ENCODE measurements around the gene DPP7.

The DPP7 gene

DNA sequence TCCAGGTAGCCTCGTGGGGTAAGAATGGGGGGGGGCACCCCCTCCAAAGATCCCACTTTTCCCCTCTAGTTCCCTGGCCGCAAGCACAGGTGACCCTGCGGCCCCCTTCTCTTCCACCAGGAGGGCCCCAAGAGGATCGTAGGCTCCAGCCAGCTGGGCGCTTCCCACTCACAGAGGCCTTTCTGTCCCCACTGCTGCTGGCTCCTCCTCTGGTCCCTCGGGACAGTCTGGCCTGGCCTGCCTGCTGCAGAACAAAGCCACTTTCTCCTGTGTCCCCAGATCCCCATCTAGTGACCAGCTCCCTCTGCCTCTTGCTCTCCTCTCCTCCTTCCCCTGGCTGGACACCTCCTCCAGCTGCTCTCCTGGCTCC is 43.6 kb downstream of the DPP7 start (continued):
- no peak for TF ChIP-seq ZNF670 (tag by site-specific recombination; IDR thresholded peaks at IDR 0.05; ENCODE audit: low read depth)
- TF ChIP-seq ZNF555 (tag by site-specific recombination; conservative IDR thresholded peaks at IDR 0.05) = no peak

DNA sequence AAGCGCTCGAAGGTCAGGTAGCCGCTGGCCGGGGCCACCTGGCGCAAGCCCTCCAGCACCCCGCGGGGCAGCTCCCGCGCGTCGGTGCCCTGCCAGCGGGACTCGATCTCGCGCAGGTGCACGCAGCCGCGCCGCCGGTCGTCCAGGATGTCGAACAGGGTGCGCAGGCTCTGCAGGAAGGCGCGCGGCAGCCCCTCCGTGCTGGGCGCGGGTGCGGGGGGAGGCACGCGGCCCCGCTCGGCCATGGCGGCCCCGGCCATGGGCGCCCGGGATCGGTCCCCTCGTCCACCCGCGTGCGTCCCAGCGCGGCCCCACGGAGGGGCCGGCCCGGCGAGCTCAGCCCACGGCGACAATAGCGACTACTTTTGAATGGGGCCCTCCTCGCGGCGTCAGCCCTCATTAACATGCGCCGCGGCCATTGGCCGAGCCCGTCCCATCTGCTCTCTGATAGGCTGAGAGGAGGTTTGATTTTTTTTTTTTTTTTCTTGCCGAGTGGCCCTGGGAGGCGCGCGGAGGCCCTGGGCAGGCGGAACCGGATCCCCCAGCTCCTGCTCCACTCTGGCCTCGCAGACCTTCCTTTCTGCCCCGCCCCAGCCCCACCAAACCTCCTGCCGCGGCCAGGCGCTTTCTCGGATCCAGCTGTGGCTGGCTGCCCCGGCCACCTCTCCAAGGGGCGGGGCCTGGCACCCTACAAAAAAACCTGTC is 44.2 kb downstream of the DPP7 start, which contains the start of gene SAPCD2:
SAPCD2 (minus strand) TSS at position 357 of the 705 bp plus-strand sequence; CDS start at position 260, 97 bp downstream.
- peak within 1 kb of the TSS; percentile 71 for H3K27ac ChIP-seq (ENCODE audit: extremely low read depth, low read depth, low read length)
- TF ChIP-seq, protein P1, sequence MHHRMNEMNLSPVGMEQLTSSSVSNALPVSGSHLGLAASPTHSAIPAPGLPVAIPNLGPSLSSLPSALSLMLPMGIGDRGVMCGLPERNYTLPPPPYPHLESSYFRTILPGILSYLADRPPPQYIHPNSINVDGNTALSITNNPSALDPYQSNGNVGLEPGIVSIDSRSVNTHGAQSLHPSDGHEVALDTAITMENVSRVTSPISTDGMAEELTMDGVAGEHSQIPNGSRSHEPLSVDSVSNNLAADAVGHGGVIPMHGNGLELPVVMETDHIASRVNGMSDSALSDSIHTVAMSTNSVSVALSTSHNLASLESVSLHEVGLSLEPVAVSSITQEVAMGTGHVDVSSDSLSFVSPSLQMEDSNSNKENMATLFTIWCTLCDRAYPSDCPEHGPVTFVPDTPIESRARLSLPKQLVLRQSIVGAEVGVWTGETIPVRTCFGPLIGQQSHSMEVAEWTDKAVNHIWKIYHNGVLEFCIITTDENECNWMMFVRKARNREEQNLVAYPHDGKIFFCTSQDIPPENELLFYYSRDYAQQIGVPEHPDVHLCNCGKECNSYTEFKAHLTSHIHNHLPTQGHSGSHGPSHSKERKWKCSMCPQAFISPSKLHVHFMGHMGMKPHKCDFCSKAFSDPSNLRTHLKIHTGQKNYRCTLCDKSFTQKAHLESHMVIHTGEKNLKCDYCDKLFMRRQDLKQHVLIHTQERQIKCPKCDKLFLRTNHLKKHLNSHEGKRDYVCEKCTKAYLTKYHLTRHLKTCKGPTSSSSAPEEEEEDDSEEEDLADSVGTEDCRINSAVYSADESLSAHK (tag by site-specific recombination; IDR thresholded peaks at IDR 0.05) = no peak
- 0 out of 2 replicates have a peak, but pooled peaks have one; percentile 43 for TF ChIP-seq BCL11B (tag by site-specific recombination; IDR thresholded peaks at IDR 0.05; ENCODE audit: low read depth)
- TF ChIP-seq ZNF473 (tag by site-specific recombination; IDR thresholded peaks at IDR 0.05) = no peak
- TF ChIP-seq, protein P2, sequence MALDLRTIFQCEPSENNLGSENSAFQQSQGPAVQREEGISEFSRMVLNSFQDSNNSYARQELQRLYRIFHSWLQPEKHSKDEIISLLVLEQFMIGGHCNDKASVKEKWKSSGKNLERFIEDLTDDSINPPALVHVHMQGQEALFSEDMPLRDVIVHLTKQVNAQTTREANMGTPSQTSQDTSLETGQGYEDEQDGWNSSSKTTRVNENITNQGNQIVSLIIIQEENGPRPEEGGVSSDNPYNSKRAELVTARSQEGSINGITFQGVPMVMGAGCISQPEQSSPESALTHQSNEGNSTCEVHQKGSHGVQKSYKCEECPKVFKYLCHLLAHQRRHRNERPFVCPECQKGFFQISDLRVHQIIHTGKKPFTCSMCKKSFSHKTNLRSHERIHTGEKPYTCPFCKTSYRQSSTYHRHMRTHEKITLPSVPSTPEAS (tag by site-specific recombination; IDR thresholded peaks at IDR 0.05) = no peak
- TF ChIP-seq ZNF621 (tag by site-specific recombination; IDR thresholded peaks at IDR 0.05) = no peak
- TF ChIP-seq, protein P3, sequence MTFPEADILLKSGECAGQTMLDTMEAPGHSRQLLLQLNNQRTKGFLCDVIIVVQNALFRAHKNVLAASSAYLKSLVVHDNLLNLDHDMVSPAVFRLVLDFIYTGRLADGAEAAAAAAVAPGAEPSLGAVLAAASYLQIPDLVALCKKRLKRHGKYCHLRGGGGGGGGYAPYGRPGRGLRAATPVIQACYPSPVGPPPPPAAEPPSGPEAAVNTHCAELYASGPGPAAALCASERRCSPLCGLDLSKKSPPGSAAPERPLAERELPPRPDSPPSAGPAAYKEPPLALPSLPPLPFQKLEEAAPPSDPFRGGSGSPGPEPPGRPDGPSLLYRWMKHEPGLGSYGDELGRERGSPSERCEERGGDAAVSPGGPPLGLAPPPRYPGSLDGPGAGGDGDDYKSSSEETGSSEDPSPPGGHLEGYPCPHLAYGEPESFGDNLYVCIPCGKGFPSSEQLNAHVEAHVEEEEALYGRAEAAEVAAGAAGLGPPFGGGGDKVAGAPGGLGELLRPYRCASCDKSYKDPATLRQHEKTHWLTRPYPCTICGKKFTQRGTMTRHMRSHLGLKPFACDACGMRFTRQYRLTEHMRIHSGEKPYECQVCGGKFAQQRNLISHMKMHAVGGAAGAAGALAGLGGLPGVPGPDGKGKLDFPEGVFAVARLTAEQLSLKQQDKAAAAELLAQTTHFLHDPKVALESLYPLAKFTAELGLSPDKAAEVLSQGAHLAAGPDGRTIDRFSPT (tag by site-specific recombination; IDR thresholded peaks at IDR 0.05) = no peak
- TF ChIP-seq, protein P4, sequence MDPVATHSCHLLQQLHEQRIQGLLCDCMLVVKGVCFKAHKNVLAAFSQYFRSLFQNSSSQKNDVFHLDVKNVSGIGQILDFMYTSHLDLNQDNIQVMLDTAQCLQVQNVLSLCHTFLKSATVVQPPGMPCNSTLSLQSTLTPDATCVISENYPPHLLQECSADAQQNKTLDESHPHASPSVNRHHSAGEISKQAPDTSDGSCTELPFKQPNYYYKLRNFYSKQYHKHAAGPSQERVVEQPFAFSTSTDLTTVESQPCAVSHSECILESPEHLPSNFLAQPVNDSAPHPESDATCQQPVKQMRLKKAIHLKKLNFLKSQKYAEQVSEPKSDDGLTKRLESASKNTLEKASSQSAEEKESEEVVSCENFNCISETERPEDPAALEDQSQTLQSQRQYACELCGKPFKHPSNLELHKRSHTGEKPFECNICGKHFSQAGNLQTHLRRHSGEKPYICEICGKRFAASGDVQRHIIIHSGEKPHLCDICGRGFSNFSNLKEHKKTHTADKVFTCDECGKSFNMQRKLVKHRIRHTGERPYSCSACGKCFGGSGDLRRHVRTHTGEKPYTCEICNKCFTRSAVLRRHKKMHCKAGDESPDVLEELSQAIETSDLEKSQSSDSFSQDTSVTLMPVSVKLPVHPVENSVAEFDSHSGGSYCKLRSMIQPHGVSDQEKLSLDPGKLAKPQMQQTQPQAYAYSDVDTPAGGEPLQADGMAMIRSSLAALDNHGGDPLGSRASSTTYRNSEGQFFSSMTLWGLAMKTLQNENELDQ (tag by site-specific recombination; IDR thresholded peaks at IDR 0.05; ENCODE audit: low read depth) = no peak
- no peak for TF ChIP-seq FEZF1 (tag by site-specific recombination; IDR thresholded peaks at IDR 0.05)
- no peak for TF ChIP-seq ZNF549 (tag by site-specific recombination; IDR thresholded peaks at IDR 0.05)
- TF ChIP-seq ZNF155 (tag by site-specific recombination; IDR thresholded peaks at IDR 0.05) = no peak
- no peak for TF ChIP-seq ZNF354C (tag by site-specific recombination; IDR thresholded peaks at IDR 0.05; ENCODE audit: borderline replicate concordance, low read depth)
- no peak for TF ChIP-seq ZFP37 (tag by site-specific recombination; IDR thresholded peaks at IDR 0.05)
- TF ChIP-seq KLF1 (tag by site-specific recombination; IDR thresholded peaks at IDR 0.05) = peak; percentile 90
- no peak for TF ChIP-seq ZNF664 (tag by site-specific recombination; IDR thresholded peaks at IDR 0.05)
- no peak for TF ChIP-seq ZNF2 (tag by site-specific recombination; IDR thresholded peaks at IDR 0.05)
- no peak for TF ChIP-seq ZNF350 (tag by site-specific recombination; IDR thresholded peaks at IDR 0.05)
- no peak for TF ChIP-seq RBAK (tag by site-specific recombination; IDR thresholded peaks at IDR 0.05)
- TF ChIP-seq GLI4 (tag by site-specific recombination; IDR thresholded peaks at IDR 0.05) = no peak
- TF ChIP-seq ZNF335 (tag by site-specific recombination; conservative IDR thresholded peaks at IDR 0.05) = peak; percentile 80
- TF ChIP-seq, protein P5, sequence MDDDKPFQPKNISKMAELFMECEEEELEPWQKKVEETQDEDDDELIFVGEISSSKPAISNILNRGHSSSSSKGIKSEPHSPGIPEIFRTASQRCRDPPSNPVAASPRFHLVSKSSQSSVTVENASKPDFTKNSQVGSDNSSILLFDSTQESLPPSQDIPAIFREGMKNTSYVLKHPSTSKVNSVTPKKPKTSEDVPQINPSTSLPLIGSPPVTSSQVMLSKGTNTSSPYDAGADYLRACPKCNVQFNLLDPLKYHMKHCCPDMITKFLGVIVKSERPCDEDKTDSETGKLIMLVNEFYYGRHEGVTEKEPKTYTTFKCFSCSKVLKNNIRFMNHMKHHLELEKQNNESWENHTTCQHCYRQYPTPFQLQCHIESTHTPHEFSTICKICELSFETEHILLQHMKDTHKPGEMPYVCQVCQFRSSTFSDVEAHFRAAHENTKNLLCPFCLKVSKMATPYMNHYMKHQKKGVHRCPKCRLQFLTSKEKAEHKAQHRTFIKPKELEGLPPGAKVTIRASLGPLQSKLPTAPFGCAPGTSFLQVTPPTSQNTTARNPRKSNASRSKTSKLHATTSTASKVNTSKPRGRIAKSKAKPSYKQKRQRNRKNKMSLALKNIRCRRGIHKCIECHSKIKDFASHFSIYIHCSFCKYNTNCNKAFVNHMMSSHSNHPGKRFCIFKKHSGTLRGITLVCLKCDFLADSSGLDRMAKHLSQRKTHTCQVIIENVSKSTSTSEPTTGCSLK (tag by site-specific recombination; IDR thresholded peaks at IDR 0.05) = no peak
- TF ChIP-seq ZNF76 (tag by site-specific recombination; IDR thresholded peaks at IDR 0.05; ENCODE audit: borderline replicate concordance, low read depth) = peak; percentile 42

More for the DNA sequence above, 44.2 kb downstream of the DPP7 start, which contains the start of gene SAPCD2:
- H3K4me1 ChIP-seq (ENCODE audit: control insufficient read depth, insufficient read depth, low read length) = peaks cover 10% of the 10 kb centered on the region; the same call in 1 of the 2 replicates
- peaks cover 0 to 10% of the 10 kb centered on the region in 2 experiments; a peak in 1 of 3 replicates for H3K36me3 ChIP-seq (ENCODE audit: control insufficient read depth in 2 of 2, insufficient read depth in 1 of 2, low read length in 2 of 2)
- H3K4me3 ChIP-seq (ENCODE audit: low read depth, low read length) = peak within 1 kb of the TSS; percentile 38
- ChIA-PET CTCF (interaction anchor here (0.6 to 11.3 kb wide), 13 partner anchors 14 to 295 kb away, joined by 3 to 237 read pairs (median 6); partner anchors contain the start of genes ABCA2, CYSRT1, ENTPD2 and LRRC26), POLR2A (interaction anchor here (0.6 to 9.1 kb wide), 33 partner anchors 10 to 722 kb away, joined by 3 to 137 read pairs (median 4); partner anchors contain the start of genes DNLZ, ENTPD2, MAN1B1 and NPDC1)
- no peaks in the 10 kb centered on the region for H3K9me3 ChIP-seq (ENCODE audit: control insufficient read depth, insufficient read depth, low read depth, low read length)
